GM23338 (cell line): Measurements from ENCODE around the gene RASIP1. TPM values are rescaled to one million over a fixed set of nuclear protein-coding genes. Genes with fewer than 3 reads are reported as not detected.

Source experiments
- ATAC-seq: fragments of 200-7000 bp; cut with Tn5 transposase; 3 replicates; pipeline ENCODE4 v1.9.1; 2020
- DNase-seq: peaks from one replicate; pipeline ENCODE4 v3.0.0-alpha.2; 2015; ENCODE audit warnings: low spot score
- H2AFZ ChIP-seq: fragments of 200-600 bp; sonication (generic); 2 replicates; pipeline ENCODE4 v1.8.0; 2016; ENCODE audit warnings: antibody characterized with exemption, mild to moderate bottlenecking, moderate library complexity
- H3F3A ChIP-seq: fragments of 200-600 bp; sonication (generic); replicated peaks from 2 replicates; pipeline ENCODE4 v1.8.0; 2017; ENCODE audit warnings: antibody characterized with exemption, mixed run types, low read depth
- H3K27ac ChIP-seq: fragments of 200-600 bp; sonication (generic); 2 replicates; pipeline ENCODE4 v1.6.1; 2016; ENCODE audit warnings: low read depth
- H3K27me3 ChIP-seq: fragments of 200-600 bp; sonication (generic); 2 replicates; pipeline ENCODE4 v1.8.0; 2016; ENCODE audit warnings: mild to moderate bottlenecking, mixed run types, moderate library complexity; ENCODE audit not compliant: insufficient read depth
- H3K36me3 ChIP-seq: fragments of 200-600 bp; sonication (generic); 2 replicates; pipeline ENCODE4 v1.8.0; 2016; ENCODE audit warnings: mild to moderate bottlenecking; ENCODE audit not compliant: insufficient read depth
- H3K4me1 ChIP-seq: fragments of 200-600 bp; sonication (generic); 2 replicates; pipeline ENCODE4 v1.8.0; 2016; ENCODE audit warnings: mild to moderate bottlenecking, moderate library complexity; ENCODE audit not compliant: insufficient read depth
- H3K4me2 ChIP-seq: fragments of 200-600 bp; sonication (generic); 2 replicates; pipeline ENCODE4 v1.7.1; 2017; ENCODE audit warnings: mixed run types
- H3K4me3 ChIP-seq: fragments of 200-600 bp; sonication (generic); 2 replicates; pipeline ENCODE4 v1.6.1; 2016; ENCODE audit warnings: mixed run types
- H3K79me2 ChIP-seq: fragments of 200-600 bp; sonication (generic); replicated peaks from 2 replicates; pipeline ENCODE4 v1.8.0; 2017; ENCODE audit warnings: mild to moderate bottlenecking; ENCODE audit not compliant: insufficient read depth
- H3K9me2 ChIP-seq: fragments of 200-600 bp; sonication (generic); 2 replicates; pipeline ENCODE4 v1.8.0; 2017; ENCODE audit not compliant: insufficient read depth
- H4K20me1 ChIP-seq: fragments of 200-600 bp; sonication (generic); replicated peaks from 2 replicates; pipeline ENCODE4 v1.8.0; 2017; ENCODE audit warnings: mild to moderate bottlenecking; ENCODE audit not compliant: insufficient read depth
- H3K27ac Mint-ChIP-seq: 2 replicates; pipeline ENCODE4 v1.8.0; 2020; ENCODE audit warnings: inconsistent platforms, mild to moderate bottlenecking, moderate library complexity, mixed read lengths
- H3K27me3 Mint-ChIP-seq: 3 replicates; pipeline ENCODE4 v1.8.0; 2022; ENCODE audit warnings: low read depth, mild to moderate bottlenecking, moderate library complexity, mixed read lengths, inconsistent platforms; ENCODE audit not compliant: insufficient read depth, poor library complexity
- H3K36me3 Mint-ChIP-seq: 3 replicates; pipeline ENCODE4 v1.8.0; 2021; ENCODE audit warnings: low read depth, mild to moderate bottlenecking, inconsistent platforms, moderate library complexity, mixed read lengths
- H3K4me1 Mint-ChIP-seq: 3 replicates; pipeline ENCODE4 v1.8.0; 2020; ENCODE audit warnings: mild to moderate bottlenecking, inconsistent platforms, mixed read lengths
- H3K4me3 Mint-ChIP-seq: 3 replicates; pipeline ENCODE4 v1.8.0; 2021; ENCODE audit warnings: moderate library complexity, mild to moderate bottlenecking, inconsistent platforms, mixed read lengths
- H3K9me3 Mint-ChIP-seq: 3 replicates; pipeline ENCODE4 v1.8.0; 2020; ENCODE audit warnings: moderate library complexity, mild to moderate bottlenecking, inconsistent platforms, mixed read lengths
- EZH2 ChIP-seq: fragments of 200-600 bp; sonication (generic); IDR thresholded peaks from one replicate; pipeline ENCODE4 v1.8.0; 2017; ENCODE audit warnings: antibody characterized with exemption, mild to moderate bottlenecking, low read depth; ENCODE audit not compliant: unreplicated experiment
- JUNB ChIP-seq: IDR thresholded peaks from one replicate; pipeline ENCODE4 v1.6.1; 2016; ENCODE audit warnings: antibody characterized with exemption; ENCODE audit not compliant: unreplicated experiment
- POLR2AphosphoS5 ChIP-seq: IDR thresholded peaks from 2 replicates; pipeline ENCODE4 v1.6.1; 2016; ENCODE audit warnings: antibody characterized with exemption, low read depth
- ZNF331 ChIP-seq: fragments of 250-450 bp; sonication (Bioruptor Pico); IDR thresholded peaks from 2 replicates; pipeline ENCODE4 v1.5.0; 2020; ENCODE audit warnings: low read depth, mild to moderate bottlenecking, moderate library complexity
- polyA plus RNA-seq: library from polyadenylated mRNA; unstranded; fragments of >200 nt; fragmentation: Nextera tagmentation; extraction: Ambion mirVana; gene quantifications from 2 replicates; pipeline ENCODE4 v1.2.1, GENCODE V29; 2016
- total RNA-seq: library from RNA; depleted of rRNA; stranded (reverse); fragments of >200 nt; shearing (Covaris generic); gene quantifications from 2 replicates; pipeline ENCODE4 v1.2.3, GENCODE V29; 2014
- TF ChIP-seq, protein P1 (sequence below), 2 experiments: fragments of 200-600 bp in 1 of 2; sonication (generic) in 1 of 2; conservative IDR thresholded peaks; 2 replicates each; pipeline versions ENCODE4 v1.5.1 to v1.6.1; 2016 to 2017; ENCODE audit warnings: antibody characterized with exemption in 2 of 2, low read depth in 2 of 2, mild to moderate bottlenecking in 2 of 2, moderate library complexity in 1 of 2
- TF ChIP-seq, protein P2 (sequence below): IDR thresholded peaks from 2 replicates; pipeline ENCODE4 v1.6.1; 2016; ENCODE audit warnings: antibody characterized with exemption

The RASIP1 gene
- total and polyA plus RNA-seq, 2 experiments from 2014 or later: 9.2 to 14.8 TPM

DNA sequence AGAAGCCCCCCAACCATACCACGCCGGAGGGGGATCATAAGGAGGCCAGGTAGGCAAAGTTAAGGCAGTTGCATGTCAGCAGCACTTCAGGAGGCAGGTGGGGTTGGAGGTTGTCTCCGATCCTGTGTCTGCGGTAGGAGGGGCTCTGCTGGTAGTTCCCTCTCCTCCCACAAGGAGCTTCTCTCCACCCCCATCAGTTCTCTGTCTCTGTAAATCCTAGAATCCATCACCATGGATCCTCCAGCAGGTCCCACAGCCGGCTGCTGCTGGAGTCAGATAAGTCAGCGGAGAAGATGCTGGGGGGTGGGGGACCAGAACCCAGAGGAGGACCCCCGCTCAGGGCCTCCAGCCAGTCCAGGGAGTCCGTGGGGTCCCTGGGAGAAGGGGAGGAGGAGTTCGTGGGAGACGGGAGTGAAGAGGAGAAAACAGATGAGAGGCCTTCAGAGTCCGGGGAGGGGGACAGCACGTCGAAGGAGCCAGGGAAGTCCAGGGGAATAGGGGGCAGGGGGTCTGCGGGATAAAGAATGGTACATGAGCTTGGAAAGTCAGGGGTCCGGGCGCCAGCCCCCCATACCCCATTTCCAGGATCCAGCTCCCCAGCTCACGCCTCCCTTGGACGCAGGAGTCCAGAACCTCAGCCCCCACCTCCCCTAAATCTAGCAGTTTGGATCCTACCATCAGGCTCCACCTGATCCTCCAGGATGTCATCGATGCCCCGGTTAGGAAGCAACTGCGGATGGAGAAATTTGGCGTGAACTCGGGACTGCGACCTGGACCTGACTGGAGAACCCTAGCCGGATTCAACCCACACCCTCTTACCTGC is 27.2 kb downstream of the RASIP1 start:
- peaks cover 30% of the 10 kb centered on the region; the same call in 1 of the 2 replicates for H3K4me1 ChIP-seq
- DNase-seq (peak; percentile 84), ATAC-seq (peak; percentile 57)
- Mint-ChIP-seq H3K4me1 (peaks cover 30% of the 10 kb centered on the region), H3K27ac (no peak overlapping the region), H3K4me3 (peak overlapping the region; percentile 87), H3K27me3 (peaks cover 21% of the 10 kb centered on the region), H3K9me3 (peaks cover 9% of the 10 kb centered on the region; the same call in 2 of the 3 replicates), H3K36me3 (peaks cover 7% of the 10 kb centered on the region; the same call in 2 of the 3 replicates)
- TF ChIP-seq, protein P1, sequence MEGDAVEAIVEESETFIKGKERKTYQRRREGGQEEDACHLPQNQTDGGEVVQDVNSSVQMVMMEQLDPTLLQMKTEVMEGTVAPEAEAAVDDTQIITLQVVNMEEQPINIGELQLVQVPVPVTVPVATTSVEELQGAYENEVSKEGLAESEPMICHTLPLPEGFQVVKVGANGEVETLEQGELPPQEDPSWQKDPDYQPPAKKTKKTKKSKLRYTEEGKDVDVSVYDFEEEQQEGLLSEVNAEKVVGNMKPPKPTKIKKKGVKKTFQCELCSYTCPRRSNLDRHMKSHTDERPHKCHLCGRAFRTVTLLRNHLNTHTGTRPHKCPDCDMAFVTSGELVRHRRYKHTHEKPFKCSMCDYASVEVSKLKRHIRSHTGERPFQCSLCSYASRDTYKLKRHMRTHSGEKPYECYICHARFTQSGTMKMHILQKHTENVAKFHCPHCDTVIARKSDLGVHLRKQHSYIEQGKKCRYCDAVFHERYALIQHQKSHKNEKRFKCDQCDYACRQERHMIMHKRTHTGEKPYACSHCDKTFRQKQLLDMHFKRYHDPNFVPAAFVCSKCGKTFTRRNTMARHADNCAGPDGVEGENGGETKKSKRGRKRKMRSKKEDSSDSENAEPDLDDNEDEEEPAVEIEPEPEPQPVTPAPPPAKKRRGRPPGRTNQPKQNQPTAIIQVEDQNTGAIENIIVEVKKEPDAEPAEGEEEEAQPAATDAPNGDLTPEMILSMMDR (conservative IDR thresholded peaks at IDR 0.05; ENCODE audit: low read depth in 2 of 2): peak; percentile 10 to 42; a peak in 2 of 4 replicates
- TF ChIP-seq JUNB (no peak), POLR2AphosphoS5 (no peak), EZH2 (no peak)
- H3F3A ChIP-seq: peaks cover 14% of the 10 kb centered on the region; the same call in 1 of the 2 replicates
- peak overlapping the region; percentile 92 for H3K4me2 ChIP-seq
- H3K79me2 ChIP-seq: no peaks in the 10 kb centered on the region
- no peaks in the 10 kb centered on the region for H4K20me1 ChIP-seq
- peak overlapping the region; percentile 54; the same call in 1 of the 2 replicates for H2AFZ ChIP-seq
- no peaks in the 10 kb centered on the region for H3K9me2 ChIP-seq
- H3K36me3 ChIP-seq: no peaks in the 10 kb centered on the region
- peak overlapping the region; percentile 85 for H3K4me3 ChIP-seq
- no peak overlapping the region for H3K27ac ChIP-seq
- H3K27me3 ChIP-seq: no peaks in the 10 kb centered on the region

DNA sequence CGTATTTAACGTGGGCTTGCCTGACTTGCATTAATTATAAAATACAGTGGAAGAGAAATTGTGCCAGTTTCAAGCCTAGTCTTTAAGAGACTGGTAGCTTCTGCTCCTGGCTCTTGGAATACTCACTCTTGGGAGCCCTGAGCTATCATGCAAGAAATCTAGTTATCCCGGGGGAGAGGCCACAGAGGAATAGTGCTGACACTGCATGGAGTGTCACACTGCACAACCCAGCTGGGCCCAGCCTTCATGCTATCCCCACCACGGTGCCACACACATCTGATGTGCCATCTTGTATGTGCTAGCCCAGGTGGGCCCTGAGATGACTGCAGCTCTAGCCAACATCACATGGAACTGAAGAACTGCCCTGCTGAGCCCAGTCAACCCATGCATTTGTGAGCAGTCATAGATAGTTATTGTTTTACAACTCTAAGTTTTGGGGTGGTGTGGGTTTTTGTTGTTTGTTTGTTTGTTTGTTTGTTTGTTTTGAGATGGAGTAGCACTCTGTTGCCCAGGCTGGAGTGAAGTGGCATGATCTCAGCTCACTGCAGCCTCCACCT is 29.2 kb downstream of the RASIP1 start:
- H3K36me3 ChIP-seq: no peaks in the 10 kb centered on the region
- no peak overlapping the region for H3K27ac ChIP-seq
- no peak overlapping the region for H2AFZ ChIP-seq
- Mint-ChIP-seq H3K4me3 (no peak overlapping the region), H3K36me3 (peaks cover 7% of the 10 kb centered on the region; the same call in 1 of the 3 replicates), H3K4me1 (peaks cover 25% of the 10 kb centered on the region), H3K27ac (no peak overlapping the region), H3K27me3 (peaks cover 21% of the 10 kb centered on the region), H3K9me3 (peaks cover 9% of the 10 kb centered on the region)
- H3F3A ChIP-seq: peaks cover 14% of the 10 kb centered on the region; the same call in 1 of the 2 replicates
- no peaks in the 10 kb centered on the region for H3K79me2 ChIP-seq
- H3K4me3 ChIP-seq: no peak overlapping the region
- no peak overlapping the region for H3K4me2 ChIP-seq
- TF ChIP-seq, protein P2, sequence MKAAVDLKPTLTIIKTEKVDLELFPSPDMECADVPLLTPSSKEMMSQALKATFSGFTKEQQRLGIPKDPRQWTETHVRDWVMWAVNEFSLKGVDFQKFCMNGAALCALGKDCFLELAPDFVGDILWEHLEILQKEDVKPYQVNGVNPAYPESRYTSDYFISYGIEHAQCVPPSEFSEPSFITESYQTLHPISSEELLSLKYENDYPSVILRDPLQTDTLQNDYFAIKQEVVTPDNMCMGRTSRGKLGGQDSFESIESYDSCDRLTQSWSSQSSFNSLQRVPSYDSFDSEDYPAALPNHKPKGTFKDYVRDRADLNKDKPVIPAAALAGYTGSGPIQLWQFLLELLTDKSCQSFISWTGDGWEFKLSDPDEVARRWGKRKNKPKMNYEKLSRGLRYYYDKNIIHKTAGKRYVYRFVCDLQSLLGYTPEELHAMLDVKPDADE: no peak
- peak; percentile 83 for TF ChIP-seq ZNF331 (CRISPR knock-in tag)
- DNase-seq (no peak), ATAC-seq (no peak)
- H3K27me3 ChIP-seq: no peaks in the 10 kb centered on the region
- H3K4me1 ChIP-seq: peaks cover 23% of the 10 kb centered on the region; the same call in 1 of the 2 replicates
- no peaks in the 10 kb centered on the region for H4K20me1 ChIP-seq
- no peaks in the 10 kb centered on the region for H3K9me2 ChIP-seq
